NK-92 (cell line): Measurements from ENCODE around the gene LAMA5.
"Not testable (repeated sequence)": the region's sequence is repeated elsewhere in the genome, so short reads cannot be mapped to it uniquely, and the experiment has no call there.

Source experiments
- DNase-seq: peaks from one replicate; lab custom pipeline; 2025; ENCODE audit not compliant: unreplicated experiment; lab: John Stamatoyannopoulos, UW

LAMA5 gene

GRCh38 chr20:62390317-62391164 is 23.4 kb upstream of the LAMA5 start:
- no peak for DNase-seq

GRCh38 chr20:62389601-62390087 is 22.5 kb upstream of the LAMA5 start:
- DNase-seq = no peak

DNA sequence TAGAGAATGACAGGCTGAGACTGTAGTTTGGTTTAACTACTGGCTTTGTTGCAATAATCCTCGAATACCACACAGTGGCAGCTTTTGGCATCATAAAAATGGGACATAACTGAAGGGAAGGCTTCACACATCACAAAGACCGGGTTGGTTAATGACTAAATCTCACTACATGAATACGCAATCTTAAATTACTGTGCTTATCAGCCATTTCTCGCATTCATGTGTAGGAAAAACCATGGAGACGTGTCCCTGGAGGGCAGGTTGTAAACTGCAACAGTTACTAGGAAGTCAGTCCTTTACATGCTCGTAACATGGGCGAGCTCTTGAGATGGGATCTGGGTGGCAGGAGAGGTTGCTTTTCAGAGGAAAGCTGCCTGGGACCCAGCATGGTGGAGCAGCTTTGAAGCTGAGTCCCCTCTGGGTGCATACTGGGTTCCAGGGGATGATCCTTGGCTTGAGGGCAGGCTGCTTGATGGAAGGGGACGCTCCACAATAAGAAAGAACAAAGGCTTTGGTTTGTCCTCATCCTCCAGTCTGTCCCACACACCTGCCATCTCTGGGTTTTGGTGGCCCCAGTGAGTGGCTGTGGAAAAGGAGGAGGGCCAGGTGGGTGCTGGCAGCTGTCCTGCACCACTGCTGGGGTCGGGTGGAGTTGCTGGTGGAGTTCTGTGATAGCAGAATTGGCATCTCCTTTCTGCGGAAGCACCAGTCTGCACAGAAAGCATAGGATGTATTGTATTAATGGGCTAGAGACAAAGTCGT is 21.9 kb upstream of the LAMA5 start:
- DNase-seq = no peak

GRCh38 chr20:62387933-62388635 is 21.0 kb upstream of the LAMA5 start:
- DNase-seq = no peak

DNA sequence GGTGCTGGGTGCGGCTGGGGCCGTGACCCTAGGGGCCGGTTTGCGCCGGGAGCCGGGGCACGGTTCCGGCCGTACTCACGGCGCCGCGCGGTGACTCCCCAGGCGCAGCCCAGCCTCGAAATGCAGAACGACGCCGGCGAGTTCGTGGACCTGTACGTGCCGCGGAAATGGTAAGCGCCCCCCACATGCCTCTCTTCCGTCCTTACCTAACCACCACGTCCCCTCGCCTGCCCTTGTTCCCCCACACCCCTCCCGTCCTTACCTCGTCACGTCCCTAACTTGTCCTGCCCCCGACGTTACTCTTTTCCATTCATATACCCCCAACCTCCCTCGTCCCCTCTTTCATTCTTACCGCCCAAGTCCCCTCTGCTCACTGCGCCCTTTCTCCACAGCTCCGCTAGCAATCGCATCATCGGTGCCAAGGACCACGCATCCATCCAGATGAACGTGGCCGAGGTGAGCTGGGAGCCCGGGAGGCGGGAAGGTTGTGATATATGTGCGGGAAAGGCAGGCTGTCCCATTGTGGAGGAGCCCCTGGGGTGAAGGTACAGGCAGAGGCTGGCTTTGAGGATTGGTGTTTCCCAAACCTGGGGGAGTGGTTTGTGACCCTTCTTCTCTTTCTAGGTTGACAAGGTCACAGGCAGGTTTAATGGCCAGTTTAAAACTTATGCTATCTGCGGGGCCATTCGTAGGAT is 20.3 kb upstream of the LAMA5 start:
- no peak for DNase-seq

GRCh38 chr20:62386383-62387218 is 19.5 kb upstream of the LAMA5 start, which contains the start of gene RPS21:
TSS of gene RPS21 (plus strand) at chr20:62387103. CDS start at chr20:62387339, 236 bp downstream.
- DNase-seq = peak; percentile 51

- DNase-seq = no peak
Measured at GRCh38 chr20:62382306-62383198, 15.4 kb upstream of the LAMA5 start.

DNA sequence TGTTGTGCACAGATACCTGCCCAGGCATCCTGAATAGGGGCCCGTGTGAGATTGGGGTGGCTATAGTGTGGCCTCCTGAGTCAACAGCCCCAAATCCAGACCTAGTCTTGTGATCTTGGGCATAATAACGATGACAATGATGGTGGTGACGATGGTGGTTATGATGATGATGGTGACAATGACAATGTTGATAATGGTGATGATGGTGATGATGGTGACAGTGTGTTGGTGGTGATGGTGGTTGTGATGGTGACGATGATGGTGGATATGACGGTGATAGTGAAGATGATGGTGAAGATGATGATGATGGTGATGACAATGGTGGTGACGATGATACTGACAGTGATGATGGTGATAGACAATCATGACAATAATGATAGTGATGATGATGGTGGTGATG is 14.7 kb upstream of the LAMA5 start:
- DNase-seq = no peak

GRCh38 chr20:62381202-62381797 is 14.2 kb upstream of the LAMA5 start:
- DNase-seq = no peak

- no peak for DNase-seq
Measured at GRCh38 chr20:62378215-62378614, 11.1 kb upstream of the LAMA5 start.

DNA sequence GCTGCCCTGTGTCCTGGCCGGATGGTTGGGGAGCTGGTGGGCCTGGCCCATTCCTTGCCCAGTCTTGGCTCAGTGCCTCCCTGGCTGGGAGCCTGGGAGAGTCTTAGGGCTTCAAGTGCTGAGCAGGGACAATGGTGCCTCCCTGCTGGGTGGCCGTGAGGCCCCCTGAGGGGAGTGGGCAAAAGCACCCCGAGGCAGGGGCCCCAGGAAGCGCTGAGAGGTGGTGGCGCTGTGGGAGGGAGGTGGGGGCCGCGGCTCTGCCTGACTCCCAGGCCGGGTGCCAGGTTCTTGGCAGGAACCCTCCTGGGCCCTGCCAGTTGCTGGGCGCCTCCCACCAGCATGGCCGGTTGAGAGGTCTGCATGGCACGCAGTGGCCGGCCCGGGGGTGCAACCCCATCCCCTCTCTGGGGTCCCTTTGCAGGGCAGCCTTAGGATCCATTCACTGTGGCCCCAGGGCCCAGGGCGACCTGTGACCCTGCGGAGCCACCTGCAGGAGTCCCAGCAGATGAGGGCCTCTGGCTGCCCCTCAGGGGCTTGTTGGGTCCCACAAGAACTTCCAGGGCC is 10.6 kb upstream of the LAMA5 start:
- no peak for DNase-seq

GRCh38 chr20:62377064-62377461 is 10.0 kb upstream of the LAMA5 start:
- DNase-seq = no peak

GRCh38 chr20:62376112-62377063 is 9.3 kb upstream of the LAMA5 start:
- no peak for DNase-seq

DNA sequence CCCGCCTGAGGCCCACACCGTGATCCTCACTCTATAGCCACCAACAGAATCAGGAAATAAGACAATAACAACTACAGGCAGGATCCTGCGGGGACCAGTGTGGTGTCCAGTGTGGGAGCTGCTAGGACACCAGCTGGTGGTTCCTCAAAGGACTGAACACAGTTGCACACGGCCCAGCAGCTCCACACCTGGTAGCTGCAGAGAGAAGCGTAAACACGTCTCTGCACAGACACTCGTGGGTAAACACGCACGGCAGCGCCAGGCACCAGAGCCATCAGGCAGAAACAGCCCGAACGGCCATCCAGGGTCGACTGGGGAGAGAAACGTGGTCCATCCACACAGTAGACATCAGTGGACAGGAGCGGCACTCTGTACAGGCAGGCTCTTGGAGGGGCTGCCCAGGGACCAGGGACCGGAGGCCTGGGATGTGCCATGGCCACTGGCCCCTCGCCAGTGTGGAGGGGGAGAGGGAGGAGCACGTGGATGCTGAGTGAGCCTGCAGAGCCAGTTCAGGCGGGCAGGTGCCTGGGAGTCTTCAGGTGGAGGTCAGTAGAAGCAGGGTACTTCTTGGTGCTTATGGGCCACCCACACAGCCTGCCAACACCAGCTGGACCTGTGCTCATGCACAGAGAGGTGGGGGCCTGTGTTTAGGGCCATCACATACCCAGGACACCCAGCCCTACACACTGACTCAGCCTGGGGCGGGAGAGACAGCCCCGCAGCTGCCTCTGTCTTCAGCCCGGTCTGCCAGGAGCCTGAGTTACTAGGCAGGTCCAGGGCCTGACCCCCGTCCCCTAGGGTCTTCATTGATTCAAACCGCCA is 7.4 kb upstream of the LAMA5 start:
- DNase-seq = no peak

DNA sequence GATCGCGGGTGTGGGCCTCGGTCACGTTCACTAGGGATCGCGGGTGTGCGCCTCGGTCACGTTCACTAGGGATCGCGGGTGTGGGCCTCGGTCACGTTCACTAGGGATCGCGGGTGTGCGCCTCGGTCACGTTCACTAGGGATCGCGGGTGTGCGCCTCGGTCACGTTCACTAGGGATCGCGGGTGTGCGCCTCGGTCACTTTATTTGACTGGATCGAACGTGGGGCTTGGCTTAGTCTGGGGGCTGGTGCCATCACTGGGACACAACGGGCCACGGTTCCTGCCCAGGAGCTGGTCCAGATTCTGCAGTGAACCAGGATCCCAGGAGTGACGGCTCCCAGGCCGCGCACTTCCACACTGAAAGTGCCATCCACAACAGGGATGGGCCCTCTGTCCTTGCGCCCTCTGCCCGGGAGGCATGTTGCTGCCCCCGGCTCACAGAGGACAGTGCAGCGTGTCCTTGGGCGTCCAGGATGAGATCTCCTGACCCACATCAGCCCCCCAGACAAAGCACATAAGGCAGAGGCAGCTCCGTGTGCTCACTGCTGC is 6.6 kb upstream of the LAMA5 start:
- DNase-seq = not testable (repeated sequence)
